Erythroblast (primary cell): ENCODE results near the gene GZMM.
A peak's percentile ranks its signal among the peaks of the same experiment; 100 is the strongest.

Source experiments
- DNase-seq, 2 experiments: peaks; one replicate each; lab custom pipeline; 2025; lab: John Stamatoyannopoulos, UW
- GATA1 ChIP-seq: IDR thresholded peaks from 2 replicates; pipeline ENCODE4 v1.6.1; 2011; ENCODE audit warnings: low read depth, mild to moderate bottlenecking, control low read depth, low read length, moderate library complexity
- POLR2A ChIP-seq: IDR thresholded peaks from 2 replicates; pipeline ENCODE4 v1.6.1; 2011; ENCODE audit warnings: mild to moderate bottlenecking, low read length

GZMM gene

GRCh38 chr19:590750-591098 is 46.9 kb downstream of the GZMM start:
- TF ChIP-seq POLR2A (no peak), GATA1 (no peak)

GRCh38 chr19:591099-591958 is 47.5 kb downstream of the GZMM start:
- peak in 1 of 2 experiments; percentile 63 for DNase-seq
- no peak for TF ChIP-seq POLR2A
- no peak for TF ChIP-seq GATA1

More at GRCh38 chr19:590750-591098, 46.9 kb downstream of the GZMM start:
- DNase-seq: no peak

DNA sequence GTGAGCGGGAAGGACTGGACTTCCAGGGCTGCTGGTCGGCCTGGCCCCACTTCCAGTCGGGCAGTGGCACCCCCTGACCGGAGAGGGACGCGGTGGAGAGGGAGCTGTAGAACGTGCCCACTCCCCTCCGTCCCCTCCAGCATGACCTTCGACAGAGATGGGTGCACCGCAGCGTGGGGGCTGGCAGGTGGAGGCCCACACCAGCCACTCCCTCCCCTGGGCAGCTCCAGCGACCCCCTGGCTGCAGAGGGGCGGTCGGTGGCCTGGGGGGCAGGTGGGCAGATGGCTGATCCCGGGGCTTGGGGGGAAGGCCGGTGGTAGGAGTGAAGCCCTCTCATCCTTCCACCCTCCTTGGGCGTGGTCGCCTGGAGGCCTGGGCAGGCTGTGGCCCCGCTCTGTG is 48.2 kb downstream of the GZMM start:
- no peak for DNase-seq
- no peak for TF ChIP-seq POLR2A
- TF ChIP-seq GATA1: no peak

GRCh38 chr19:593055-593454 is 49.2 kb downstream of the GZMM start:
- TF ChIP-seq POLR2A: no peak
- no peak for TF ChIP-seq GATA1

DNA sequence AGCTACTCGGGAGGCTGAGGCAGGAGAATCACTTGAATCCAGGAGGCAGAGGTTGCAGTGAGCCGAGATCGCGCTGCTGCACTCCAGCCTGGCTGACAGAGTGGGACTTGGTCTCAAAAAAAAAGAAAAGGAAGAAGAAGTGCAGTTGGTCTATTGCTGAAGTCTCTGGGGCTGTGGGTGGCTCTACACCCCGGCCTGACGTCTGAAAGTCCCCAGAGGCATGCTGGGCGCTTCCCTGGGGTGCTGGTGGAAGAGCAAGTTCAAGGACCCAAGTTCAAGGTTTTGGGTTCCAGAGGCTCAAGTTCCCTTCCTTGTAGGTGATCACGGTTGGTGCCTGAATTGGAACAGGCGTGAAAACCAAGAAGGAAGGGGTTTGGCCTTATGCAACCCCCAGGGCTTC is 49.7 kb downstream of the GZMM start:
- TF ChIP-seq POLR2A: no peak
- no peak for TF ChIP-seq GATA1
- DNase-seq: no peak

More at GRCh38 chr19:593055-593454, 49.2 kb downstream of the GZMM start:
- DNase-seq: no peak

- DNase-seq: no peak
- TF ChIP-seq GATA1 (no peak), POLR2A (no peak)
Observed at GRCh38 chr19:594265-594870, 50.5 kb downstream of the GZMM start.

GRCh38 chr19:595326-596262 is 51.7 kb downstream of the GZMM start:
- TF ChIP-seq POLR2A: no peak
- no peak for TF ChIP-seq GATA1
- DNase-seq: no peak

DNA sequence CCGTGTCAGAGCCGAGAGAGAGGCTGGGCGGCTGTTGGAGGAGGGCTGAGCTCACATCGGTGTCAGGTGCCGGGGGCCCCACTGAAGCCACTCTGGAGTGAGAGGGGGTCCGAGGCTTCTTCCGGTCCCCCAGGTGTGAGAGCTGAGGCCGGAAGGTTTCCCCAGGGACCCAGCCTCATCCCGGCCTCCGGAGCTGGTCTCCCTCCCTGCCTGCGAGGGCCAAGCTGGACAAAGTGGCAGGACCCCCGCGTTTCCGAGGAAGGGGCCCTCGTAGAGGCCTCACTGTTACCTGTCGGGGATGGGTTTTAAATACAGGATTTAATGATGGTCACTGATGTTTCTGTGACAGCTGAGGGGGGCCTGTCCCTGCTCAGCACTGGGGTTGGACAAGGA is 52.4 kb downstream of the GZMM start:
- TF ChIP-seq GATA1 (no peak), POLR2A (no peak)
- DNase-seq: no peak

- TF ChIP-seq POLR2A (no peak), GATA1 (no peak)
Observed at GRCh38 chr19:597406-598315, 53.8 kb downstream of the GZMM start.

More at GRCh38 chr19:597406-598315, 53.8 kb downstream of the GZMM start:
- DNase-seq: no peak
